ENCODE data around the gene CA5A. TPM values are rescaled to one million over a fixed set of nuclear protein-coding genes. Genes with fewer than 3 reads are reported as not detected.
A peak's percentile ranks its signal among the peaks of the same experiment; 100 is the strongest.
"Not testable (repeated sequence)": the region's sequence is repeated elsewhere in the genome, so short reads cannot be mapped to it uniquely, and the experiment has no call there.

CA5A gene
- under 1 TPM in 1 of 4 donors, not detected in 3; under 0.01 TPM for polyA plus RNA-seq
- long read RNA-seq, donor 1 = 0 reads
- long read RNA-seq, donor 2 = 0 reads
- long read RNA-seq, donor 3 = 0 reads
- long read RNA-seq, donor 4 = 0 reads
- long read RNA-seq, donor 5 = 0 reads
- long read RNA-seq, donor 6 = 0 reads
- long read RNA-seq, donor 7 = 0 reads
- long read RNA-seq, donor 8 = 0 reads
- long read RNA-seq, donor 9 = 0 reads
- long read RNA-seq, donor 10 = 0 reads

DNA sequence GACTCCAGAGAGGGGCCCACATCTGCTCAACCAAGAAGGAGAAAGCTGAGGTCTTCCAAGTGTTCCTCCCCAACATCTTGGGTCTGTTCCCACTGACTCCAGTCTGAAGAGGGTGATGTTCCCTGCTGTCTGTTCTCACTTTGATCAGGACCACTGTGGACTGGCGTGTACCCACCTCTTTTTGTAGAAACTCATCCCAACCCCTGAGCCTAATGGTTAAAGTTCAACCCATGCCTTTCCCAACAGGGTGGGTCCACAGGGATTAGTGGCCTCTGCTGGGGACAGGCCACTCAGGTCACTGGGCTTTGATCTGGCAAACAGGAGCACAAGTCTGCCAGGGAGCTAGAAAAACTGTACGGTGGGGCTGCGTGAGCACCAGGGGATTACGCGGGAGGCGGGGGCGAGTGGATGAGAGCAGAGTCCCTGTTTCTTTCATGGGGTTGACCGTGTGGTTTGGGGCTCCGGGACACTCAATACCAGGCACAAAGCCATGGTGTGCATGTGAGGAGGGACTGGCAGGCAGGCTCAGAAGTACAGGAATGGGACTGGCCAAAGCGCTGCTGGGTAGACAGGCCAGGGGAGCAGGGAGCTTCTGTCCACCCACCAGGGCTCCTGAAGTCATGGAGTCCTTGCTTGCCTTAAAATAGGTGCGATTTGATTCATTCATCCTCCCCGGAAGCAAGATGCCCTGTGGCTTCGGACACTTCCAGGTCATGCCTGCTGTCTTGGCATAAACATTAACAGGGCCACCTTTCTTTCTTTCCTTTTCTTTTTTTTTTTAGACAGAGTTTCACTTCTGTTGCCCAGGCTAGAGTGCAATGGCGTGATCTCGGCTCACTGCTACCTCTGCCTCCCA lies at the start of gene CA5A:
Gene CA5A, minus strand, starts transcription at position 155 of the 856 bp plus-strand sequence. Its CDS starts 79 bp downstream, at position 76.
- no peaks in the 10 kb centered on the region for H3K27me3 ChIP-seq (ENCODE audit: control insufficient read depth in 3 of 3, insufficient read depth in 3 of 3, low read length in 3 of 3)
- H3K9me3 ChIP-seq (ENCODE audit: control insufficient read depth in 2 of 2, insufficient read depth in 1 of 2, low read depth in 1 of 2, low read length in 1 of 2) = peaks cover 0 to 2% of the 10 kb centered on the region in 2 donors
- no peaks in the 10 kb centered on the region for H3K36me3 ChIP-seq (ENCODE audit: control insufficient read depth in 3 of 3, insufficient read depth in 2 of 3, low read depth in 1 of 3, low read length in 3 of 3)
- WGBS, 3 donors = 77 to 85% (median 82%) methylated on average over 15 of the region's 15 CpGs
- DNase-seq (no peak), FAIRE-seq (no peak)
- no peak within 1 kb of the TSS for H3K4me3 ChIP-seq (ENCODE audit: low read depth in 1 of 3, low read length in 3 of 3)
- no peak within 1 kb of the TSS for H3K27ac ChIP-seq (ENCODE audit: low read depth in 1 of 3, low read length in 2 of 3)
- H3K4me1 ChIP-seq (ENCODE audit: control insufficient read depth in 3 of 3, insufficient read depth in 2 of 3, low read depth in 1 of 3, low read length in 2 of 3) = no peaks in the 10 kb centered on the region

DNA sequence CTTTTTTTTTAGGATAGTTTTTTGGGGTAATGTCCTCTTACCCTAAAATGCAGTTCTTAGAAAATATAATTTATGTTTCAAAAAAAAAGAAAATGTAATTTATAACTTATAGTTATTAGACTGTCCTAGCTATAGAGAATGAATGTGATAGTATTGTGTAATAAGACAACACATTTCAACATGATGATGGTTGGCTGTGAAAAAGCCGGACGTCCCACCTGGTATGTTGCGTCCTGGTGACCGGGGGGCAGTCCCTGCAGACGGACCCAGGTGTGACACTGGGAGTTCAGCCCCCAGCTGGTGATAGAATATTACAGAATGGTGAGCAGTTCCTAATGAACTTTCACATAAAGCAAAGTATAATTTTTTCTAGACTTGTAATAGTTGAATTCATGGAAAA lies 49.2 kb upstream of the CA5A start:
- not testable (repeated sequence) for DNase-seq; FAIRE-seq; H3K4me1 ChIP-seq (ENCODE audit: control insufficient read depth in 3 of 3, insufficient read depth in 2 of 3, low read depth in 1 of 3, low read length in 2 of 3); H3K4me3 ChIP-seq (ENCODE audit: low read depth in 1 of 3, low read length in 3 of 3); H3K27me3 ChIP-seq (ENCODE audit: control insufficient read depth in 3 of 3, insufficient read depth in 3 of 3, low read length in 3 of 3); H3K9me3 ChIP-seq (ENCODE audit: control insufficient read depth in 2 of 2, insufficient read depth in 1 of 2, low read depth in 1 of 2, low read length in 1 of 2); H3K27ac ChIP-seq (ENCODE audit: low read depth in 1 of 3, low read length in 2 of 3)
- H3K36me3 ChIP-seq (ENCODE audit: control insufficient read depth in 3 of 3, insufficient read depth in 2 of 3, low read depth in 1 of 3, low read length in 3 of 3) = peaks cover 0 to 38% (median 3%) of the 10 kb centered on the region in 3 donors
- 92 to 96% (median 93%) methylated on average over 5 of the region's 5 CpGs for WGBS, 3 donors

DNA sequence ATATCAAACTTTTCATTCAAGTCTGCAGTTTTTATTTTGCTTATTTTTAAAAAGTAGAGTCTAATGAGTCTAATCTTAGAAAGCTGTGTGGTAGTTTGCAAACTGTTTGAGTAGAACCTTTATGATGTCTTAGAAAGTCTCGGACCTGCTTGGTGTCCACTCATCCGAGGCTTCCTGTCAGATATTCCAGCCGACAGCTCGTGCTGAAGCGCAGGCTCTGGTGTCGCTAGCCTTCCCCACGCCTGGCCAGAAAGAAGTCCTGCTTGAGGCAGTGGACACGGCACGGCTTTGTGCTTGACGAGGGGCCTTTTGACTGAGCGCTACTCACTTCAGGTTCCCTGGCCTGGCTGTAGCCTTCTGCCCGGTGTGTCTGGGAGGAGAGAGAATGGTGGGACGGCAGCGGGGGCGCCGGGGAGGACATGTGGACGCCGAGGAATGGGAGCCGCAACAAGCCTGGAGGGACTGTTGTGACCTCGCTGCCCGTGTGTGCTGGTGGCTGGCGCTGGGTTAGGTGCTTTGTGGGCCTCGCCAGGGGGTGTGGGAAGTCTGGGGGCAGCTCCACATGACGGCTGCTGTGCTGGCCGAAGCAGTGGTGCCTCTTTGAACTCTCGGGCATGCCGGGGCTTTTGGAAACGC lies 48.4 kb upstream of the CA5A start:
- Histone ChIP-seq H3K27ac (ENCODE audit: low read depth in 1 of 3, low read length in 2 of 3) (no peak overlapping the region), H3K9me3 (ENCODE audit: control insufficient read depth in 2 of 2, insufficient read depth in 1 of 2, low read depth in 1 of 2, low read length in 1 of 2) (no peaks in the 10 kb centered on the region), H3K4me3 (ENCODE audit: low read depth in 1 of 3, low read length in 3 of 3) (no peak overlapping the region), H3K36me3 (ENCODE audit: control insufficient read depth in 3 of 3, insufficient read depth in 2 of 3, low read depth in 1 of 3, low read length in 3 of 3) (peaks cover 0 to 38% (median 3%) of the 10 kb centered on the region in 3 donors), H3K4me1 (ENCODE audit: control insufficient read depth in 3 of 3, insufficient read depth in 2 of 3, low read depth in 1 of 3, low read length in 2 of 3) (no peaks in the 10 kb centered on the region), H3K27me3 (ENCODE audit: control insufficient read depth in 3 of 3, insufficient read depth in 3 of 3, low read length in 3 of 3) (no peaks in the 10 kb centered on the region)
- 95 to 97% (median 96%) methylated on average over 26 to 28 of the region's 28 CpGs for WGBS, 3 donors
- no peak for DNase-seq
- FAIRE-seq = no peak

DNA sequence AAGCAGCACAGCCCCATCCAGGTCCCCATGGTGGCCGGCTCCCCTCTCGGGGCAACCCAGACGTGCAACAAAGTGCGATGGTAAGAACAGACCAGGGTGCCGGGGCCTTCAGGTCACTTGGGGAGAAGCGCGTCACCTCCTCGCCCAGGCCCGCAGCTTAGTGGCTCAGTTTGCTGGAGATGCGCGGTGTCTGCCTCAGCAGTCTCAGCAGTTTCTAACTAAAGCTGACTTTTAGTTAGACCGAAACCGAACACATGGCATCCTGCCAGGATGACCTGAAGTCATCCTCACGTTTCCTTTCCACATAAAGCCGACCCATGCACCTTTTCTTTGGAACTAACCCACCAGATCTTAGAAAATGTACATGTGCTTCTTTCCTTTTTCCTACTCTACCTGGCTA lies 47.9 kb upstream of the CA5A start:
- H3K4me1 ChIP-seq (ENCODE audit: control insufficient read depth in 3 of 3, insufficient read depth in 2 of 3, low read depth in 1 of 3, low read length in 2 of 3); H3K9me3 ChIP-seq (ENCODE audit: control insufficient read depth in 2 of 2, insufficient read depth in 1 of 2, low read depth in 1 of 2, low read length in 1 of 2); DNase-seq; H3K27me3 ChIP-seq (ENCODE audit: control insufficient read depth in 3 of 3, insufficient read depth in 3 of 3, low read length in 3 of 3); H3K27ac ChIP-seq (ENCODE audit: low read depth in 1 of 3, low read length in 2 of 3); FAIRE-seq; H3K4me3 ChIP-seq (ENCODE audit: low read depth in 1 of 3, low read length in 3 of 3): not testable (repeated sequence)
- peaks cover 0 to 41% (median 3%) of the 10 kb centered on the region in 3 donors for H3K36me3 ChIP-seq (ENCODE audit: control insufficient read depth in 3 of 3, insufficient read depth in 2 of 3, low read depth in 1 of 3, low read length in 3 of 3)
- 93 to 95% (median 94%) methylated on average over 14 to 15 of the region's 15 CpGs for WGBS, 3 donors

DNA sequence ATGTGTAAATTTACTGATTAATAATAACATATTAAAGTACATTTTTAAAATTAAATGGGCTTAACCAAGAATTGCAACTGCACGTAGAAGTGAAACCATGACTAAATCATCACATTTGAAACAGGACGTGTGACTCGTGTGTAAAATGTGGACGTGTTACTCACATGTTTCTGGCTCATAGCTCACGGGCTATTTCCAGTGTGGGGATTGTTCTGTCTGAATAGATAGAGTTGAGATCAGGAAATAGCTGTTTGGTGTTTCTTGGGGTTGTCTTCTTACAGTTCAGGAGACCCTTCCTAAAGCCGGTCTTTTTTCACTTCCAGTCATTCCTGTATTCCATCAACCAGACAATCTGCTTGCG lies 47.4 kb upstream of the CA5A start:
- H3K36me3 ChIP-seq (ENCODE audit: control insufficient read depth in 3 of 3, insufficient read depth in 2 of 3, low read depth in 1 of 3, low read length in 3 of 3) = peaks cover 0 to 43% (median 3%) of the 10 kb centered on the region in 3 donors
- DNase-seq; H3K27ac ChIP-seq (ENCODE audit: low read depth in 1 of 3, low read length in 2 of 3); FAIRE-seq; H3K27me3 ChIP-seq (ENCODE audit: control insufficient read depth in 3 of 3, insufficient read depth in 3 of 3, low read length in 3 of 3); H3K9me3 ChIP-seq (ENCODE audit: control insufficient read depth in 2 of 2, insufficient read depth in 1 of 2, low read depth in 1 of 2, low read length in 1 of 2); H3K4me1 ChIP-seq (ENCODE audit: control insufficient read depth in 3 of 3, insufficient read depth in 2 of 3, low read depth in 1 of 3, low read length in 2 of 3); H3K4me3 ChIP-seq (ENCODE audit: low read depth in 1 of 3, low read length in 3 of 3): not testable (repeated sequence)
- WGBS, 3 donors = 72 to 88% (median 75%) methylated on average over 7 of the region's 7 CpGs

DNA sequence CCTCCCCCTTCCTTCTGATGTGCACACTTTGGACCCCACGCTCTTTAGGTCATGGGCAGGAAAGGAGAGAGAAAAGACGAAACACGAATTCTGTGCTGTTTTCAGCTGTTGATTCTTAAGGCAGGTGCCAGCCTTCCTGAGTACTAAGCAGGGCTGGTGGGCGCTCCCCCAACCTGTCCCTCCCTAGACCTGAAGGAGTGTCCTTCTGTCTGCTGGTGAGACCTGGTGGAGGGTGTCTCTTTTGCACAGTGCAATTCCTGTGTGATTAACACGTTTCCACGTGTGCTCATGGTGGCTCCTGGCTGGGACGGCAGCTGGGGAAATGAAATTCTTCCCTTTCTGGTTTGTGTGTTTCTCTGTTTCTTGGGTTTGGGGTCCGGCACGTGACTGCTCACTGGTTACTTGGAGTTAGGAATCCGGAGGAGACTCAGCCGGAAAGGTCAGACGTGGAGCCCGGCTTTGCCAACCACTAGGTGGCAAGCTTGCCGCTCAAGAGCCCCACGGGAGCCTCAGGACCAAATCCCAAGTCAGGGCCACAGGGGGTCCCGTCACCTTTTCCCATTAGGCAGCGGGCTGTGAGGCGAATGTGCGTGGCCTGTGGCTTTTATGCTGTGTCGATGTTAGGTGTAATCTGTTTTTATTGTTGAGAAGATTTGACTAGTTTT lies 46.9 kb upstream of the CA5A start:
- FAIRE-seq; H3K27ac ChIP-seq (ENCODE audit: low read depth in 1 of 3, low read length in 2 of 3): not testable (repeated sequence)
- WGBS, 3 donors = 46 to 62% (median 56%) methylated on average over 19 to 20 of the region's 20 CpGs

DNA sequence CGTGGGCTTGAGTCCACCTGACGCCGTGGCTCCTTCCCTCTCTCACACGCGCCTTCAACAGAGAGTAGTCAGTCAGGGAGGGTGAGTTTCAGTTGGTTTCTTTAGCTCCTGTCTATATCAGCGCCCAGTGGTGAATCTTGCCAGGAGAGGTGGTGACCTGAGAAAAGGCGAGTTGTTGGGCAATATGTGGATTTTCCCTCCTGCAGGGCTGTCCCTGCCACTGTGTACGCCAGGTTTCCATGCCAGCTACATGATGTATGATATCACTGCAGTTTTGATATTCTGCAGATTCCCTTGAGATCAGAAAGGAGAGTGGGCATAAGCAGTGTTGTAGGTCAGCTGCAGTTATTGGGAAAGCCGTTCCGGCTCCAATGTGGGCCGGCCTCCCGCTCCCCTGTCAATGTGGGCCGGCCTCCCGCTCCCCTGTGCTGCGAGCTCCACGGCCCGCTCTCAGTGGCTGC lies 46.3 kb upstream of the CA5A start:
- DNase-seq = no peak

More for the DNA sequence above, 46.9 kb upstream of the CA5A start:
- not testable (repeated sequence) for H3K9me3 ChIP-seq (ENCODE audit: control insufficient read depth in 2 of 2, insufficient read depth in 1 of 2, low read depth in 1 of 2, low read length in 1 of 2); H3K27me3 ChIP-seq (ENCODE audit: control insufficient read depth in 3 of 3, insufficient read depth in 3 of 3, low read length in 3 of 3); H3K4me1 ChIP-seq (ENCODE audit: control insufficient read depth in 3 of 3, insufficient read depth in 2 of 3, low read depth in 1 of 3, low read length in 2 of 3); H3K4me3 ChIP-seq (ENCODE audit: low read depth in 1 of 3, low read length in 3 of 3)
- peaks cover 0 to 44% (median 2%) of the 10 kb centered on the region in 3 donors for H3K36me3 ChIP-seq (ENCODE audit: control insufficient read depth in 3 of 3, insufficient read depth in 2 of 3, low read depth in 1 of 3, low read length in 3 of 3)
- DNase-seq = peak in 1 of 2 donors; percentile 26

DNA sequence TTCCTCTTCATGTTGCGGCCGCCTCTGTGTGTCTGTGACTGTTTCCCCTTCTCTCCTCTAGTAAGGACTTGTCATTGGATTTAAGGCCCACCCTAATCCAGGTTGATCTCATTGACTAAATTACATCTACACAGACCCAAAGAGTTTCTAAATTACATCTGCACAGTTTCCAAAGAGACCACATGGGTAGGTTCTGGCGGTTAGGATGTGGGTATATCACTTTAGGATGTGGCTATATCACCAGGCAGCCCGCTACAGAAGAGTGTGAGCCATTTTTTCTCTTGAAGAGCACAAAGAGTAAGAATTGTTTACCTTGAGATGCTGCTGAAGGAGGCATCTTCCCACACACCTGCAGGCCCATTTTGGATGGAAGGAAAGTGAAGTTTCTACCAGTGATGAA lies 45.0 kb upstream of the CA5A start:
- peaks cover 0 to 37% (median 2%) of the 10 kb centered on the region in 3 donors for H3K36me3 ChIP-seq (ENCODE audit: control insufficient read depth in 3 of 3, insufficient read depth in 2 of 3, low read depth in 1 of 3, low read length in 3 of 3)
- not testable (repeated sequence) for H3K4me3 ChIP-seq (ENCODE audit: low read depth in 1 of 3, low read length in 3 of 3); FAIRE-seq; H3K27me3 ChIP-seq (ENCODE audit: control insufficient read depth in 3 of 3, insufficient read depth in 3 of 3, low read length in 3 of 3); H3K9me3 ChIP-seq (ENCODE audit: control insufficient read depth in 2 of 2, insufficient read depth in 1 of 2, low read depth in 1 of 2, low read length in 1 of 2); DNase-seq; H3K27ac ChIP-seq (ENCODE audit: low read depth in 1 of 3, low read length in 2 of 3); H3K4me1 ChIP-seq (ENCODE audit: control insufficient read depth in 3 of 3, insufficient read depth in 2 of 3, low read depth in 1 of 3, low read length in 2 of 3)
- WGBS, 3 donors = 70 to 81% (median 73%) methylated on average over 4 of the region's 4 CpGs

More for the DNA sequence above, 46.3 kb upstream of the CA5A start:
- Histone ChIP-seq H3K9me3 (ENCODE audit: control insufficient read depth in 2 of 2, insufficient read depth in 1 of 2, low read depth in 1 of 2, low read length in 1 of 2) (no peaks in the 10 kb centered on the region), H3K4me3 (ENCODE audit: low read depth in 1 of 3, low read length in 3 of 3) (no peak overlapping the region), H3K27me3 (ENCODE audit: control insufficient read depth in 3 of 3, insufficient read depth in 3 of 3, low read length in 3 of 3) (no peaks in the 10 kb centered on the region), H3K27ac (ENCODE audit: low read depth in 1 of 3, low read length in 2 of 3) (no peak overlapping the region), H3K36me3 (ENCODE audit: control insufficient read depth in 3 of 3, insufficient read depth in 2 of 3, low read depth in 1 of 3, low read length in 3 of 3) (peaks cover 0 to 43% (median 2%) of the 10 kb centered on the region in 3 donors), H3K4me1 (ENCODE audit: control insufficient read depth in 3 of 3, insufficient read depth in 2 of 3, low read depth in 1 of 3, low read length in 2 of 3) (no peaks in the 10 kb centered on the region)
- FAIRE-seq = no peak
- 81 to 88% (median 83%) methylated on average over 16 to 17 of the region's 17 CpGs for WGBS, 3 donors

All from small intestine (tissue), 16 donors.